OCI-LY1 (cell line): ENCODE data around the gene TNRC6A.

Experiments used
- H2AFZ ChIP-seq: fragments of 200-600 bp; sonication (generic), shearing (Covaris generic); 2 replicates; pipeline ENCODE4 v1.6.0; 2014; ENCODE audit warnings: antibody characterized with exemption, mild to moderate bottlenecking, low read length
- H3F3A ChIP-seq: fragments of 200-600 bp; sonication (generic), shearing (Covaris generic); 2 replicates; pipeline ENCODE4 v1.6.0; 2014; ENCODE audit warnings: mild to moderate bottlenecking, antibody characterized with exemption, low read length, moderate library complexity; ENCODE audit not compliant: insufficient read depth
- H3K27ac ChIP-seq: fragments of 200-600 bp; sonication (generic); 2 replicates; pipeline ENCODE4 v1.5.1; 2014; ENCODE audit warnings: low read length, mixed run types, mild to moderate bottlenecking, low read depth; ENCODE audit not compliant: poor library complexity, severe bottlenecking
- H3K27me3 ChIP-seq: fragments of 200-600 bp; sonication (generic); 2 replicates; pipeline ENCODE4 v1.6.0; 2014; ENCODE audit warnings: antibody characterized with exemption, mild to moderate bottlenecking, low read length, moderate library complexity; ENCODE audit not compliant: insufficient read depth
- H3K36me3 ChIP-seq: fragments of 200-600 bp; sonication (generic); 2 replicates; pipeline ENCODE4 v1.6.1; 2014; ENCODE audit warnings: mild to moderate bottlenecking, antibody characterized with exemption, low read length, moderate library complexity, mixed read lengths; ENCODE audit not compliant: insufficient read depth
- H3K4me1 ChIP-seq: fragments of 200-600 bp; sonication (generic); 2 replicates; pipeline ENCODE4 v1.5.1; 2014; ENCODE audit warnings: mild to moderate bottlenecking, low read length, moderate library complexity; ENCODE audit not compliant: insufficient read depth, severe bottlenecking
- H3K4me2 ChIP-seq: fragments of 200-600 bp; sonication (generic), shearing (Covaris generic); 2 replicates; pipeline ENCODE4 v1.6.1; 2014; ENCODE audit warnings: low read length
- H3K4me3 ChIP-seq: fragments of 200-600 bp; sonication (generic); 2 replicates; pipeline ENCODE4 v1.5.1; 2014; ENCODE audit warnings: low read length, low read depth, mild to moderate bottlenecking, mixed read lengths; ENCODE audit not compliant: poor library complexity, severe bottlenecking
- H3K79me2 ChIP-seq: fragments of 200-600 bp; shearing (Covaris generic); 2 replicates; pipeline ENCODE4 v1.6.1; 2016; ENCODE audit warnings: mixed run types, low read length, mixed read lengths; ENCODE audit not compliant: insufficient read depth
- H3K9ac ChIP-seq: fragments of 200-600 bp; sonication (generic), shearing (Covaris generic); 2 replicates; pipeline ENCODE4 v1.6.1; 2014; ENCODE audit warnings: mild to moderate bottlenecking, low read length, mixed read lengths
- H3K9me2 ChIP-seq: fragments of 200-600 bp; sonication (generic), shearing (Covaris generic); 2 replicates; pipeline ENCODE4 v1.6.1; 2014; ENCODE audit warnings: low read depth, mild to moderate bottlenecking, low read length, mixed read lengths
- H3K9me3 ChIP-seq: fragments of 200-600 bp; shearing (Covaris generic); 2 replicates; pipeline ENCODE4 v1.6.1; 2014; ENCODE audit warnings: low read length, mixed read lengths
- H4K20me1 ChIP-seq: fragments of 200-600 bp; sonication (generic), shearing (Covaris generic); 2 replicates; pipeline ENCODE4 v1.6.0; 2016; ENCODE audit warnings: mild to moderate bottlenecking, low read length; ENCODE audit not compliant: insufficient read depth
- CTCF ChIP-seq: fragments of 200-600 bp; sonication (generic), shearing (Covaris generic); IDR thresholded peaks from 2 replicates; pipeline ENCODE4 v1.5.1; 2017; ENCODE audit warnings: mild to moderate bottlenecking, antibody characterized with exemption, low read length, moderate library complexity, mixed read lengths
- EZH2 ChIP-seq: fragments of 200-600 bp; sonication (generic), shearing (Covaris generic); IDR thresholded peaks from 2 replicates; pipeline ENCODE4 v1.8.0; 2017; ENCODE audit warnings: borderline replicate concordance, mixed run types, mild to moderate bottlenecking, antibody characterized with exemption, low read length, moderate library complexity, mixed read lengths

TNRC6A gene

GRCh38 chr16:24820522-24820921, 91.1 kb downstream of the TNRC6A start:
- Histone ChIP-seq H3K9me3 (no peaks in the 10 kb centered on the region), H3K27me3 (no peaks in the 10 kb centered on the region), H3K4me2 (no peak overlapping the region), H4K20me1 (no peaks in the 10 kb centered on the region), H3K36me3 (peaks cover 96% of the 10 kb centered on the region), H3K9ac (no peak overlapping the region), H3K4me3 (no peak overlapping the region), H3K79me2 (no peaks in the 10 kb centered on the region), H3K27ac (no peak overlapping the region), H3K4me1 (no peaks in the 10 kb centered on the region), H3F3A (no peaks in the 10 kb centered on the region), H3K9me2 (no peaks in the 10 kb centered on the region), H2AFZ (no peak overlapping the region)
- TF ChIP-seq CTCF (no peak), EZH2 (no peak)

GRCh38 chr16:24821129-24821528, 91.7 kb downstream of the TNRC6A start:
- Histone ChIP-seq H3F3A (no peaks in the 10 kb centered on the region), H3K9me2 (no peaks in the 10 kb centered on the region), H3K79me2 (no peaks in the 10 kb centered on the region), H3K4me2 (no peak overlapping the region), H2AFZ (no peak overlapping the region), H3K9me3 (no peaks in the 10 kb centered on the region), H3K9ac (no peak overlapping the region), H4K20me1 (no peaks in the 10 kb centered on the region), H3K27me3 (no peaks in the 10 kb centered on the region), H3K36me3 (peaks cover 96% of the 10 kb centered on the region), H3K4me1 (no peaks in the 10 kb centered on the region), H3K27ac (no peak overlapping the region), H3K4me3 (no peak overlapping the region)
- TF ChIP-seq CTCF (no peak), EZH2 (no peak)

- H3F3A ChIP-seq = no peaks in the 10 kb centered on the region
- H3K36me3 ChIP-seq = peaks cover 96% of the 10 kb centered on the region
- no peaks in the 10 kb centered on the region for H3K79me2 ChIP-seq
- H3K4me2 ChIP-seq = no peak overlapping the region
- H3K27ac ChIP-seq = no peak overlapping the region
- no peak overlapping the region for H3K9ac ChIP-seq
- H3K9me3 ChIP-seq = no peaks in the 10 kb centered on the region
- H2AFZ ChIP-seq = no peak overlapping the region
- no peaks in the 10 kb centered on the region for H3K27me3 ChIP-seq
- H3K4me1 ChIP-seq = no peaks in the 10 kb centered on the region
- TF ChIP-seq EZH2 (no peak), CTCF (no peak)
- H4K20me1 ChIP-seq = no peaks in the 10 kb centered on the region
- no peak overlapping the region for H3K4me3 ChIP-seq
- no peaks in the 10 kb centered on the region for H3K9me2 ChIP-seq
Measured at GRCh38 chr16:24822542-24822941, 93.1 kb downstream of the TNRC6A start.
